HT-29 (cell line): ENCODE measurements around the gene TNFRSF1A. TPM values are rescaled to one million over a fixed set of nuclear protein-coding genes. Genes with fewer than 3 reads are reported as not detected.

Experiments
- DNase-seq: peaks from one replicate; pipeline ENCODE4 v3.0.0-alpha.2; 2015; ENCODE audit warnings: low spot score
- total RNA-seq: library from RNA; depleted of rRNA; stranded (reverse); fragments of >200 nt; shearing (Covaris generic); gene quantifications from 2 replicates; pipeline ENCODE4 v1.2.3, GENCODE V29; 2014

Gene TNFRSF1A
- total RNA-seq, 1 experiment from 2014 or later = 94.5 TPM

- no peak for DNase-seq
Measured at GRCh38 chr12:6337958-6338433, 3.9 kb downstream of the TNFRSF1A start.

- no peak for DNase-seq
Measured at GRCh38 chr12:6336889-6337853, 4.7 kb downstream of the TNFRSF1A start.

- peak; percentile 99 for DNase-seq
Measured at GRCh38 chr12:6336079-6336888, 5.6 kb downstream of the TNFRSF1A start.

- peak; percentile 86 for DNase-seq
Measured at GRCh38 chr12:6335451-6336078, 6.3 kb downstream of the TNFRSF1A start.

GRCh38 chr12:6334940-6335450, 6.9 kb downstream of the TNFRSF1A start:
- peak; percentile 78 for DNase-seq

- no peak for DNase-seq
Measured at GRCh38 chr12:6334359-6334758, 7.5 kb downstream of the TNFRSF1A start.

GRCh38 chr12:6333566-6333965, 8.3 kb downstream of the TNFRSF1A start:
- DNase-seq = no peak

- DNase-seq = no peak
Measured at GRCh38 chr12:6333029-6333428, 8.8 kb downstream of the TNFRSF1A start.

- DNase-seq = peak; percentile 64
Measured at GRCh38 chr12:6332459-6332858, 9.4 kb downstream of the TNFRSF1A start.

GRCh38 chr12:6330999-6331714, 10.7 kb downstream of the TNFRSF1A start:
- no peak for DNase-seq

GRCh38 chr12:6330192-6330591, 11.7 kb downstream of the TNFRSF1A start:
- no peak for DNase-seq

GRCh38 chr12:6329703-6330064, 12.2 kb downstream of the TNFRSF1A start:
- DNase-seq = no peak

GRCh38 chr12:6328945-6329702, 12.8 kb downstream of the TNFRSF1A start:
- no peak for DNase-seq

- no peak for DNase-seq
Measured at GRCh38 chr12:6328045-6328779, 13.7 kb downstream of the TNFRSF1A start.

GRCh38 chr12:6327229-6328041, 14.4 kb downstream of the TNFRSF1A start:
- DNase-seq = no peak

- no peak for DNase-seq
Measured at GRCh38 chr12:6326316-6327228, 15.3 kb downstream of the TNFRSF1A start.

GRCh38 chr12:6324936-6325750, 16.7 kb downstream of the TNFRSF1A start:
- no peak for DNase-seq
